B cell (primary cell): ENCODE results near the gene GUCY2F. TPM values are rescaled to one million over a fixed set of nuclear protein-coding genes. Genes with fewer than 3 reads are reported as not detected.

Experiments used
- ATAC-seq: fragments of 200-7000 bp; cut with Tn5 transposase; one replicate; pipeline ENCODE4 v1.10.0; 2021; ENCODE audit warnings: low read depth, mild to moderate bottlenecking, moderate number of reproducible peaks, moderate library complexity
- CTCF ChIA-PET: fragments of 350-600 bp; sonication (Branson Sonifier 250); formaldehyde crosslinking; loops from one replicate; lab custom pipeline; 2021; ENCODE audit warnings: antibody characterized with exemption, inconsistent platforms; lab: Charles Lee
- POLR2A ChIA-PET: fragments of 350-600 bp; sonication (Branson Sonifier 250); formaldehyde crosslinking; loops from one replicate; lab custom pipeline; 2021; ENCODE audit warnings: antibody characterized with exemption; lab: Charles Lee
- DNase-seq: peaks from one replicate; pipeline ENCODE4 v3.0.0; 2013
- H2AFZ ChIP-seq: 2 replicates; pipeline ENCODE4 v1.6.1; 2012; ENCODE audit warnings: mild to moderate bottlenecking, low read depth, low read length; ENCODE audit not compliant: insufficient read depth, poor library complexity, severe bottlenecking
- H3K27ac ChIP-seq, 2 donors: 1 replicate in 1 of 2; 2 replicates in 1 of 2; pipeline ENCODE4 v1.5.1; 2012 to 2013; ENCODE audit warnings: low read length in 2 of 2, mild to moderate bottlenecking in 2 of 2, moderate library complexity in 1 of 2
- H3K27me3 ChIP-seq, 4 experiments: fragments of 200-600 bp in 1 of 4; sonication (generic) in 1 of 4; replicated peaks in 1 of 4; 1 replicate in 2 of 4; 2 replicates in 2 of 4; pipeline versions ENCODE4 v1.6.1 to v1.7.0; 2013 to 2016; ENCODE audit warnings: low read length in 3 of 4, mild to moderate bottlenecking in 2 of 4, mixed read lengths in 1 of 4, moderate library complexity in 1 of 4; ENCODE audit not compliant: insufficient read depth in 4 of 4, control insufficient read depth in 3 of 4; ENCODE audit errors: control extremely low read depth in 1 of 4
- H3K36me3 ChIP-seq, 2 experiments: replicated peaks in 1 of 2; 1 replicate in 1 of 2; 2 replicates in 1 of 2; pipeline versions ENCODE4 v1.6.1 to v1.7.1; 2013; ENCODE audit warnings: low read length in 1 of 2; ENCODE audit not compliant: insufficient read depth in 2 of 2, control insufficient read depth in 1 of 2; ENCODE audit errors: control extremely low read depth in 1 of 2, extremely low read depth in 1 of 2
- H3K4me1 ChIP-seq, 2 donors: fragments of 200-600 bp in 1 of 2; sonication (generic) in 1 of 2; 1 replicate in 1 of 2; 2 replicates in 1 of 2; pipeline versions ENCODE4 v1.5.1 to v1.6.1; 2013 to 2017; ENCODE audit warnings: low read length in 2 of 2; ENCODE audit not compliant: control insufficient read depth in 2 of 2, insufficient read depth in 2 of 2
- H3K4me2 ChIP-seq: replicated peaks from 2 replicates; pipeline ENCODE3; 2012; ENCODE audit warnings: mild to moderate bottlenecking, low read depth, low read length; ENCODE audit not compliant: poor library complexity, severe bottlenecking
- H3K4me3 ChIP-seq, 5 experiments: fragments of 200-600 bp in 1 of 5; sonication (generic) in 1 of 5; 1 replicate in 3 of 5; 2 replicates in 2 of 5; pipeline versions ENCODE4 v1.5.1 to v1.7.0; 2011 to 2016; ENCODE audit warnings: low read length in 4 of 5, mild to moderate bottlenecking in 4 of 5, low read depth in 2 of 5, control low read depth in 1 of 5, moderate library complexity in 1 of 5; ENCODE audit not compliant: insufficient read depth in 1 of 5; ENCODE audit errors: control extremely low read depth in 1 of 5, extremely low read depth in 1 of 5
- H3K79me2 ChIP-seq: fragments of 200-600 bp; sonication (generic); one replicate; pipeline ENCODE4 v1.6.0; 2016; ENCODE audit warnings: low read length; ENCODE audit not compliant: control insufficient read depth, insufficient read depth
- H3K9ac ChIP-seq: fragments of 200-600 bp; sonication (generic); 2 replicates; pipeline ENCODE4 v1.6.1; 2017; ENCODE audit warnings: mild to moderate bottlenecking, low read length, moderate library complexity
- H3K9me3 ChIP-seq, 3 donors: one replicate each; pipeline versions ENCODE4 v1.6.1 to v1.7.1; 2013; ENCODE audit warnings: low read length in 2 of 3; ENCODE audit not compliant: control insufficient read depth in 2 of 3, insufficient read depth in 1 of 3; ENCODE audit errors: control extremely low read depth in 1 of 3
- H4K20me1 ChIP-seq: 2 replicates; pipeline ENCODE4 v1.6.0; 2012; ENCODE audit warnings: mild to moderate bottlenecking, low read length; ENCODE audit not compliant: insufficient read depth, control insufficient read depth, poor library complexity, severe bottlenecking
- H3K27ac Mint-ChIP-seq: one replicate; pipeline ENCODE4 v1.8.0; 2021; ENCODE audit warnings: mixed read lengths
- H3K27me3 Mint-ChIP-seq: one replicate; pipeline ENCODE4 v1.8.0; 2021; ENCODE audit warnings: mixed read lengths
- H3K4me1 Mint-ChIP-seq: one replicate; pipeline ENCODE4 v1.8.0; 2021; ENCODE audit warnings: mixed read lengths
- H3K4me3 Mint-ChIP-seq: one replicate; pipeline ENCODE4 v1.8.0; 2021; ENCODE audit warnings: mixed read lengths
- H3K9me3 Mint-ChIP-seq: one replicate; pipeline ENCODE4 v1.8.0; 2022; ENCODE audit warnings: mixed read lengths; ENCODE audit not compliant: insufficient read depth
- EZH2 ChIP-seq: IDR thresholded peaks from 2 replicates; pipeline ENCODE4 v1.6.1; 2012; ENCODE audit warnings: borderline replicate concordance, low read depth, mild to moderate bottlenecking, moderate library complexity, low read length; ENCODE audit not compliant: insufficient read depth, poor library complexity, severe bottlenecking
- WGBS: methylation state at CpG from one replicate; pipeline ENCODE4 v1.1.5; 2013; ENCODE audit warnings: missing lambda C conversion rate; ENCODE audit not compliant: insufficient coverage; 5-methylcytosine and 5-hydroxymethylcytosine counted together
- intact Hi-C: fragments of 100-400 bp; cut with micrococcal nuclease; formaldehyde crosslinking; loops from one replicate; pipeline ENCODE4 v1.10.0; 2022
- polyA plus RNA-seq: library from polyadenylated mRNA; depleted of rRNA; stranded (reverse); fragments of >200 nt; gene quantifications from 2 replicates; pipeline ENCODE4 v1.2.3, GENCODE V29; 2012
- total RNA-seq, 2 donors: library from RNA; stranded (reverse); fragments of 120-200 nt in 1 of 2; gene quantifications; 1 replicate in 1 of 2; 2 replicates in 1 of 2; pipeline versions ENCODE4 v1.2.3 to v1.2.4, GENCODE V29; 2013 to 2022
- TF ChIP-seq, protein P1 (sequence below): fragments of 200-600 bp; IDR thresholded peaks from one replicate; pipeline ENCODE4 v1.8.0; 2022; ENCODE audit warnings: antibody characterized with exemption, mild to moderate bottlenecking

The GUCY2F gene
- total and polyA plus RNA-seq, 2 donors (not counting 1 experiment from before 2014, with no cell fraction given): not detected

GRCh38 chrX:109501176-109501575 is 19.3 kb upstream of the GUCY2F start:
- no CpG with 5 or more reads among the region's 3 CpGs for WGBS
- Mint-ChIP-seq H3K27ac (no peak overlapping the region), H3K4me1 (no peaks in the 10 kb centered on the region), H3K4me3 (no peak overlapping the region), H3K27me3 (peaks cover 4% of the 10 kb centered on the region), H3K9me3 (no peaks in the 10 kb centered on the region)
- intact Hi-C loops: no loop called here
- no peaks in the 10 kb centered on the region for H3K4me1 ChIP-seq
- POLR2A ChIA-PET: no interaction called here
- H3K79me2 ChIP-seq: no peaks in the 10 kb centered on the region
- H3K4me3 ChIP-seq: no peak overlapping the region
- H3K27ac ChIP-seq: no peak overlapping the region
- no peaks in the 10 kb centered on the region for H3K36me3 ChIP-seq
- H3K9me3 ChIP-seq: no peaks in the 10 kb centered on the region
- H3K27me3 ChIP-seq: peaks cover 0 to 3% (median 0%) of the 10 kb centered on the region in 4 experiments
- no peak overlapping the region for H3K9ac ChIP-seq
- CTCF ChIA-PET: no interaction called here
- DNase-seq (no peak), ATAC-seq (no peak)
- H3K4me2 ChIP-seq: no peak overlapping the region
- H4K20me1 ChIP-seq: no peaks in the 10 kb centered on the region
- no peak overlapping the region for H2AFZ ChIP-seq
- no peak for TF ChIP-seq EZH2
- TF ChIP-seq, protein P1, sequence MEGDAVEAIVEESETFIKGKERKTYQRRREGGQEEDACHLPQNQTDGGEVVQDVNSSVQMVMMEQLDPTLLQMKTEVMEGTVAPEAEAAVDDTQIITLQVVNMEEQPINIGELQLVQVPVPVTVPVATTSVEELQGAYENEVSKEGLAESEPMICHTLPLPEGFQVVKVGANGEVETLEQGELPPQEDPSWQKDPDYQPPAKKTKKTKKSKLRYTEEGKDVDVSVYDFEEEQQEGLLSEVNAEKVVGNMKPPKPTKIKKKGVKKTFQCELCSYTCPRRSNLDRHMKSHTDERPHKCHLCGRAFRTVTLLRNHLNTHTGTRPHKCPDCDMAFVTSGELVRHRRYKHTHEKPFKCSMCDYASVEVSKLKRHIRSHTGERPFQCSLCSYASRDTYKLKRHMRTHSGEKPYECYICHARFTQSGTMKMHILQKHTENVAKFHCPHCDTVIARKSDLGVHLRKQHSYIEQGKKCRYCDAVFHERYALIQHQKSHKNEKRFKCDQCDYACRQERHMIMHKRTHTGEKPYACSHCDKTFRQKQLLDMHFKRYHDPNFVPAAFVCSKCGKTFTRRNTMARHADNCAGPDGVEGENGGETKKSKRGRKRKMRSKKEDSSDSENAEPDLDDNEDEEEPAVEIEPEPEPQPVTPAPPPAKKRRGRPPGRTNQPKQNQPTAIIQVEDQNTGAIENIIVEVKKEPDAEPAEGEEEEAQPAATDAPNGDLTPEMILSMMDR: no peak

DNA sequence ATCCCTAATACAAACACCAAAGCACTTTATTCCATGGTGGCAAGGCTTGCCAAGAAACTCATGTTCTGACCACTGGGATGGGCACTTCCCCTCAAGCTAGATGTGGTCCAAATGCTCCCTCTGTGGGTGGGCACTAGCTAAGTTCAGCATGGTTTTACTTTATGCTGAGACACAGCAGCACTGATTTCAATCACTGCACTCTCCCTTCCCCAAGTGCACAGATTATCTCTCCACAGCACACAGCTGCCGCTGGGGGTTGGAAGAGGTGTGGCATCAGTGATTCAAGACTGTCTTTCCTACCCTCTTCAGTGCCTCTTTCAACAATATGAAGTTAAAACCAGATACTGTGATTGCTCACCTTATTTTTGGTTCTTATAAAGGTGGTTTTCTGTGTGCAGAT is 16.5 kb upstream of the GUCY2F start:
- DNase-seq (no peak), ATAC-seq (no peak)
- no CpG with 5 or more reads among the region's 1 CpG for WGBS
- Histone ChIP-seq H4K20me1 (no peaks in the 10 kb centered on the region), H3K27me3 (peaks cover 0 to 3% (median 0%) of the 10 kb centered on the region in 4 experiments), H3K27ac (no peak overlapping the region), H3K4me1 (no peaks in the 10 kb centered on the region), H3K9me3 (no peaks in the 10 kb centered on the region), H3K9ac (no peak overlapping the region), H3K36me3 (no peaks in the 10 kb centered on the region), H3K79me2 (no peaks in the 10 kb centered on the region), H2AFZ (no peak overlapping the region), H3K4me3 (no peak overlapping the region), H3K4me2 (no peak overlapping the region)
- CTCF ChIA-PET: no interaction called here
- intact Hi-C loops: no loop called here
- Mint-ChIP-seq H3K9me3 (no peaks in the 10 kb centered on the region), H3K27ac (no peak overlapping the region), H3K4me1 (no peaks in the 10 kb centered on the region), H3K4me3 (no peak overlapping the region), H3K27me3 (peaks cover 4% of the 10 kb centered on the region)
- POLR2A ChIA-PET: no interaction called here
- TF ChIP-seq, protein P1: no peak
- no peak for TF ChIP-seq EZH2
